K562 (cell line): ENCODE measurements around the gene DNAH17. TPM values are rescaled to one million over a fixed set of nuclear protein-coding genes. Genes with fewer than 3 reads are reported as not detected.

ENCODE experiments used
- ATAC-seq: fragments of 200-7000 bp; cut with Tn5 transposase; 3 replicates; pipeline ENCODE4 v1.9.1; 2020; ENCODE audit warnings: moderate library complexity
- BruUV-seq: library from RNA; stranded (reverse); fragments of 400-500 nt; replicated peaks from 2 replicates; lab custom pipeline; 2021; lab: Mats Ljungman, UMichigan
- CTCF ChIA-PET: fragments of 300-600 bp; formaldehyde crosslinking; extraction: SDS; loops from one replicate; lab custom pipeline; 2021; ENCODE audit warnings: low intra/inter-chr PET ratio; lab: Yijun Ruan, JAX
- POLR2A ChIA-PET: fragments of 300-600, 350-650 bp; sonication (Branson Sonifier 250); formaldehyde crosslinking; extraction: SDS; loops from one replicate; lab custom pipeline; 2021; ENCODE audit warnings: antibody characterized with exemption, inconsistent platforms; lab: Yijun Ruan, JAX
- DNase-seq, 4 experiments: peaks; one replicate each; pipeline versions ENCODE4 v3.0.0 to v3.0.0-alpha.2; 2011 to 2018; ENCODE audit warnings: low spot score in 3 of 4, mixed read lengths in 3 of 4; ENCODE audit errors: extremely low read depth in 1 of 4
- FAIRE-seq: peaks from 2 replicates; lab custom pipeline; 2011; peaks lifted over from hg19 to GRCh38; lab: Jason Lieb, UNC
- H2AFZ ChIP-seq: 2 replicates; pipeline ENCODE4 v1.6.0; 2011; ENCODE audit warnings: low read depth, low read length, control low read depth, inconsistent platforms
- H3K27ac ChIP-seq: fragments of 200-600 bp; 3 replicates; pipeline ENCODE4 v1.8.0; 2011; ENCODE audit warnings: low read depth, mild to moderate bottlenecking, control low read depth, inconsistent platforms, low read length, moderate library complexity, mixed read lengths; ENCODE audit errors: extremely low read depth
- H3K27me3 ChIP-seq, 2 experiments: fragments of 300-600 bp in 1 of 2; 2 replicates in 1 of 2; 3 replicates in 1 of 2; pipeline versions ENCODE4 v1.6.0 to v1.8.0; 2011; ENCODE audit warnings: inconsistent platforms in 2 of 2, low read length in 2 of 2, mild to moderate bottlenecking in 1 of 2, mixed read lengths in 1 of 2, moderate library complexity in 1 of 2; ENCODE audit not compliant: control insufficient read depth in 2 of 2, insufficient read depth in 2 of 2
- H3K36me3 ChIP-seq: fragments of 300-600 bp; 3 replicates; pipeline ENCODE4 v1.8.0; 2011; ENCODE audit warnings: mild to moderate bottlenecking, low read length, inconsistent platforms; ENCODE audit not compliant: control insufficient read depth, insufficient read depth
- H3K4me1 ChIP-seq, 2 experiments: fragments of 200-600 bp in 1 of 2; replicated peaks in 1 of 2; 2 replicates in 1 of 2; 3 replicates in 1 of 2; pipeline versions ENCODE4 v1.5.1 to v1.8.0; 2011; ENCODE audit warnings: inconsistent platforms in 2 of 2, low read length in 2 of 2, mild to moderate bottlenecking in 1 of 2, mixed read lengths in 1 of 2, moderate library complexity in 1 of 2; ENCODE audit not compliant: control insufficient read depth in 2 of 2, insufficient read depth in 2 of 2
- H3K4me2 ChIP-seq: 2 replicates; pipeline ENCODE4 v1.6.1; 2011; ENCODE audit warnings: low read length, control low read depth, inconsistent platforms, mixed read lengths; ENCODE audit not compliant: insufficient read depth
- H3K4me3 ChIP-seq: fragments of 200-600 bp; sonication (generic), shearing (Covaris generic); 2 replicates; pipeline ENCODE4 v1.5.1; 2016; ENCODE audit warnings: control low read depth, inconsistent platforms
- H3K79me2 ChIP-seq: fragments of 200-600 bp; 3 replicates; pipeline ENCODE4 v1.8.0; 2011; ENCODE audit warnings: low read length, inconsistent platforms; ENCODE audit not compliant: control insufficient read depth, insufficient read depth
- H3K9ac ChIP-seq, 2 experiments: 2 replicates each; pipeline versions ENCODE4 v1.6.0 to v1.6.1; 2011; ENCODE audit warnings: low read depth in 2 of 2, low read length in 2 of 2, control low read depth in 1 of 2, inconsistent platforms in 1 of 2, mild to moderate bottlenecking in 1 of 2, mixed read lengths in 1 of 2; ENCODE audit not compliant: insufficient read depth in 1 of 2
- H3K9me1 ChIP-seq: one replicate; pipeline ENCODE4 v1.6.0; 2011; ENCODE audit warnings: inconsistent platforms, mild to moderate bottlenecking, low read length, moderate library complexity; ENCODE audit not compliant: control insufficient read depth, insufficient read depth
- H3K9me3 ChIP-seq: replicated peaks from 2 replicates; pipeline ENCODE4 v1.5.1; 2011; ENCODE audit warnings: low read depth, low read length, inconsistent platforms; ENCODE audit not compliant: control insufficient read depth, insufficient read depth
- H4K20me1 ChIP-seq: replicated peaks from 2 replicates; pipeline ENCODE4 v1.6.1; 2011; ENCODE audit warnings: low read length, inconsistent platforms, mixed read lengths; ENCODE audit not compliant: control insufficient read depth, insufficient read depth
- BMI1 ChIP-seq: fragments of 150-350 bp; IDR thresholded peaks from 2 replicates; pipeline ENCODE4 v1.6.1; 2014; ENCODE audit warnings: low read length
- NCOR1 ChIP-seq: fragments of 450-650 bp; IDR thresholded peaks from 2 replicates; pipeline ENCODE4 v1.6.1; 2016; ENCODE audit warnings: mild to moderate bottlenecking, moderate library complexity
- NFIX ChIP-seq: fragments of 250-450 bp; sonication (Bioruptor Pico); IDR thresholded peaks from 2 replicates; pipeline ENCODE4 v1.4.0; 2020; ENCODE audit warnings: low read depth, mild to moderate bottlenecking, moderate library complexity
- RUNX1 ChIP-seq: sonication (generic); IDR thresholded peaks from 2 replicates; pipeline ENCODE4 v1.6.1; 2016; ENCODE audit warnings: antibody characterized with exemption, low read depth
- SNIP1 ChIP-seq: fragments of 450-650 bp; IDR thresholded peaks from 2 replicates; pipeline ENCODE4 v1.7.1; 2017; ENCODE audit warnings: low read depth, mild to moderate bottlenecking
- SREBF2 ChIP-seq: sonication (generic); formaldehyde crosslinking; IDR thresholded peaks from 2 replicates; pipeline ENCODE4 v1.4.0; 2020; ENCODE audit warnings: mild to moderate bottlenecking, missing genetic modification reagents
- THRA ChIP-seq: fragments of 450-650 bp; IDR thresholded peaks from 2 replicates; pipeline ENCODE4 v1.6.1; 2017; ENCODE audit warnings: mild to moderate bottlenecking, moderate library complexity
- WGBS: fragments of 100-300 bp; shearing (Covaris generic); methylation state at CpG from one replicate; pipeline ENCODE4 v1.1.6; 2016; ENCODE audit warnings: low coverage, mixed read lengths; ENCODE audit not compliant: insufficient coverage; ENCODE audit errors: missing lambda C conversion rate; 5-methylcytosine and 5-hydroxymethylcytosine counted together
- in situ Hi-C: fragments of 300-500 bp; cut with MboI; formaldehyde crosslinking; loops from 4 replicates; pipeline ENCODE4 v1.15.0; 2018; ENCODE audit warnings: inconsistent platforms, mixed read lengths
- intact Hi-C: fragments of 100-400 bp; cut with micrococcal nuclease; formaldehyde crosslinking; loops from 2 replicates; pipeline ENCODE4 v1.14.2; 2022
- polyA plus RNA-seq, 8 experiments: library from polyadenylated mRNA; depleted of rRNA in 4 of 8; stranded (reverse) in 5 of 8; unstranded in 3 of 8; fragments of >200 nt; fragmentation: Nextera tagmentation in 2 of 8; fragmentation: Illumina TruSeq in 1 of 8; extraction: Ambion mirVana in 2 of 8; extraction: Trizol in 1 of 8; gene quantifications; 2 replicates each; pipeline versions ENCODE4 v1.2.1 to v1.2.3, GENCODE V29; 2011 to 2014; ENCODE audit warnings: inconsistent platforms in 1 of 8, missing spikeins in 1 of 8
- total RNA-seq, 7 experiments: library from RNA; depleted of rRNA in 6 of 7; stranded (reverse); fragments of >200 nt in 6 of 7; fragmentation: Illumina TruSeq in 2 of 7; extraction: Trizol in 2 of 7; gene quantifications; 2 replicates each; pipeline versions ENCODE4 v1.2.1 to v1.2.3, GENCODE V29; 2011 to 2021; ENCODE audit warnings: low replicate concordance in 1 of 7

Gene DNAH17
- total and polyA plus RNA-seq, 9 of the 15 experiments (the other 6 are each of a cell fraction or from before 2014, with no cell fraction given), result under 0.01 to 0.06 (median 0.03) TPM; not detected in 5

GRCh38 chr17:78512976-78513375, 64.2 kb downstream of the DNAH17 start (continued):
- TF ChIP-seq THRA, result no peak

GRCh38 chr17:78510141-78511075, 66.8 kb downstream of the DNAH17 start:
- POLR2A ChIA-PET, result interaction anchor here (0.7 to 1.0 kb wide), 2 partner anchors 27 to 50 kb away, joined by 3 read pairs; no protein-coding TSS in a partner anchor
- WGBS, result 3% methylated on average over 28 of the region's 28 CpGs
- Histone ChIP-seq H3K9me3 (no peaks in the 10 kb centered on the region), H3K36me3 (no peaks in the 10 kb centered on the region), H3K9me1 (no peaks in the 10 kb centered on the region), H3K27me3 (peaks cover 60 to 83% of the 10 kb centered on the region in 2 experiments), H3K4me2 (no peak overlapping the region), H3K79me2 (no peaks in the 10 kb centered on the region), H3K27ac (no peak overlapping the region), H3K4me3 (no peak overlapping the region), H4K20me1 (no peaks in the 10 kb centered on the region; the same call in 1 of the 2 replicates), H3K4me1 (peaks cover 0 to 3% of the 10 kb centered on the region in 2 experiments; a peak in 1 of 5 replicates), H2AFZ (no peak overlapping the region), H3K9ac (no peak overlapping the region)
- FAIRE-seq (no peak), ATAC-seq (no peak), DNase-seq (no peak)
- in situ Hi-C loops, result no loop called here
- CTCF ChIA-PET, result no interaction called here
- BruUV-seq, result no TSS peak
- intact Hi-C loops, result no loop called here
- TF ChIP-seq NCOR1 (no peak), BMI1 (no peak), SREBF2 (no peak), NFIX (CRISPR knock-in tag) (no peak), SNIP1 (no peak), RUNX1 (no peak)
